ENCODE measurements around the gene CDK11A. TPM values are rescaled to one million over a fixed set of nuclear protein-coding genes. Genes with fewer than 3 reads are reported as not detected.
"Not testable (repeated sequence)": the region's sequence is repeated elsewhere in the genome, so short reads cannot be mapped to it uniquely, and the experiment has no call there.

Gene CDK11A
- total RNA-seq, 1 donor from 2014 or later: 4.2 TPM

GRCh38 chr1:1705623-1706022, 18.5 kb downstream of the CDK11A start:
- not testable (repeated sequence) for FAIRE-seq; H3K36me3 ChIP-seq (ENCODE audit: control insufficient read depth, insufficient read depth, low read length); DNase-seq (ENCODE audit: low read depth); H3K4me3 ChIP-seq (ENCODE audit: low read depth, low read length); H3K27me3 ChIP-seq (ENCODE audit: control insufficient read depth, insufficient read depth, low read length)

- not testable (repeated sequence) for FAIRE-seq; DNase-seq (ENCODE audit: low read depth); H3K36me3 ChIP-seq (ENCODE audit: control insufficient read depth, insufficient read depth, low read length); H3K27me3 ChIP-seq (ENCODE audit: control insufficient read depth, insufficient read depth, low read length); H3K4me3 ChIP-seq (ENCODE audit: low read depth, low read length)
These were observed 19.7 kb downstream of the CDK11A start for GRCh38 chr1:1704284-1704957.

DNA sequence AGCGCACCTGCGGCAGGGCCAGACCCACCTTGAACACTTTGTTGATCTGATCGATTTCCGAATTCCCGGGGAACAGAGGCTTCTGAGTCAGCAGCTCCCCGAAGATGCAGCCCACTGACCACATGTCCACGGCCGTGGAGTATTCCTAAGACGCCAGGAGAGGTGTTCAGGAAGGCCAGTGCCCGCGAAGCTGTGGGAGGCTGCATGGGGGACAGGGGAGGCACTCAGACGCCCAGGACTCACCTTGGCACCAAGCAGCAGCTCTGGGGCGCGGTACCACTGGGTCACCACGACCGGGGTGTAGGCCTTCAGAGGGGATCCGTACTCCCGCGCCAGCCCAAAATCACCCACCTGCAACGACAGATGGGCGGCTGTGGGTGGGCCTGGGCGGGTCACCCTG, 20.4 kb downstream of the CDK11A start:
- DNase-seq (ENCODE audit: low read depth) (no peak), FAIRE-seq (no peak)
- H3K4me3 ChIP-seq (ENCODE audit: low read depth, low read length): no peak overlapping the region
- TF ChIP-seq, protein P1, sequence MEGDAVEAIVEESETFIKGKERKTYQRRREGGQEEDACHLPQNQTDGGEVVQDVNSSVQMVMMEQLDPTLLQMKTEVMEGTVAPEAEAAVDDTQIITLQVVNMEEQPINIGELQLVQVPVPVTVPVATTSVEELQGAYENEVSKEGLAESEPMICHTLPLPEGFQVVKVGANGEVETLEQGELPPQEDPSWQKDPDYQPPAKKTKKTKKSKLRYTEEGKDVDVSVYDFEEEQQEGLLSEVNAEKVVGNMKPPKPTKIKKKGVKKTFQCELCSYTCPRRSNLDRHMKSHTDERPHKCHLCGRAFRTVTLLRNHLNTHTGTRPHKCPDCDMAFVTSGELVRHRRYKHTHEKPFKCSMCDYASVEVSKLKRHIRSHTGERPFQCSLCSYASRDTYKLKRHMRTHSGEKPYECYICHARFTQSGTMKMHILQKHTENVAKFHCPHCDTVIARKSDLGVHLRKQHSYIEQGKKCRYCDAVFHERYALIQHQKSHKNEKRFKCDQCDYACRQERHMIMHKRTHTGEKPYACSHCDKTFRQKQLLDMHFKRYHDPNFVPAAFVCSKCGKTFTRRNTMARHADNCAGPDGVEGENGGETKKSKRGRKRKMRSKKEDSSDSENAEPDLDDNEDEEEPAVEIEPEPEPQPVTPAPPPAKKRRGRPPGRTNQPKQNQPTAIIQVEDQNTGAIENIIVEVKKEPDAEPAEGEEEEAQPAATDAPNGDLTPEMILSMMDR (IDR thresholded peaks at IDR 0.05; ENCODE audit: insufficient read depth, low read length, severe bottlenecking): no peak
- H3K27me3 ChIP-seq (ENCODE audit: control insufficient read depth, insufficient read depth, low read length): no peaks in the 10 kb centered on the region
- peaks cover 1% of the 10 kb centered on the region for H3K36me3 ChIP-seq (ENCODE audit: control insufficient read depth, insufficient read depth, low read length)

- FAIRE-seq; DNase-seq (ENCODE audit: low read depth); H3K36me3 ChIP-seq (ENCODE audit: control insufficient read depth, insufficient read depth, low read length); H3K4me3 ChIP-seq (ENCODE audit: low read depth, low read length); H3K27me3 ChIP-seq (ENCODE audit: control insufficient read depth, insufficient read depth, low read length): not testable (repeated sequence)
These were observed 21.7 kb downstream of the CDK11A start for GRCh38 chr1:1702506-1702905.

- FAIRE-seq; H3K27me3 ChIP-seq (ENCODE audit: control insufficient read depth, insufficient read depth, low read length); DNase-seq (ENCODE audit: low read depth); H3K4me3 ChIP-seq (ENCODE audit: low read depth, low read length); H3K36me3 ChIP-seq (ENCODE audit: control insufficient read depth, insufficient read depth, low read length): not testable (repeated sequence)
These were observed 23.6 kb downstream of the CDK11A start for GRCh38 chr1:1700557-1700956.

DNA sequence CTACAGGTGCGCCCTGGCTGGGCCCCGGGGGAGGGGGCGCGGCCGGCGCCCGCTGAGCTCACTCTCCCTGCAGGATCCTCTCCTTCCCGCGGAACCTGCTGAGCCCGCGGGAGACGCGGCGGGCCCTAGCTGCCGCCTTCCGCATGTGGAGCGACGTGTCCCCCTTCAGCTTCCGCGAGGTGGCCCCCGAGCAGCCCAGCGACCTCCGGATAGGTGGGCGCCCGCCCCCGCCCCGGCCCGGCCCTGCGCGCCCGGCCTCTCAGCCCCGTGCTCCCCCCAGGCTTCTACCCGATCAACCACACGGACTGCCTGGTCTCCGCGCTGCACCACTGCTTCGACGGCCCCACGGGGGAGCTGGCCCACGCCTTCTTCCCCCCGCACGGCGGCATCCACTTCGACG, 24.1 kb downstream of the CDK11A start:
- not testable (repeated sequence) for H3K36me3 ChIP-seq (ENCODE audit: control insufficient read depth, insufficient read depth, low read length); H3K4me3 ChIP-seq (ENCODE audit: low read depth, low read length); H3K27me3 ChIP-seq (ENCODE audit: control insufficient read depth, insufficient read depth, low read length); FAIRE-seq; DNase-seq (ENCODE audit: low read depth)

DNA sequence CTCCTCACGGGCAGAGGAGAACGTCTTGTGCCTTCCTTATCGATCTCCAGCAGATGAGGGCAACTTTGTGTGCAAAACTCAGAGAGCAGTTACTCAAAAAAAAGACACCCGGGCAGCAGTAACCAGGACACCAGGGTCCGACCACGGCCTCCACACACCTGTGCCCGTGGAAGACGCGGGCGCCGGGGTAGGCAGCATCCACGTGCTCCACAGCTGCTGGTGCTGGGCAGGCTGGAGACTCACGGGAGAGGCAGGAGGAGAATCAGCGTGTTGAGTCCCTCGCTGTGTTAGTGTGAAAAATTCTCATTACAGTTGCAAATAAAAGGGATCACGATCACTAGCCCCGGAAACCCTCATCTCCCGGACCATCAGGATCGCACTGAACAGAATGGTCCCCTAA, 25.1 kb downstream of the CDK11A start:
- not testable (repeated sequence) for H3K4me3 ChIP-seq (ENCODE audit: low read depth, low read length); DNase-seq (ENCODE audit: low read depth); H3K27me3 ChIP-seq (ENCODE audit: control insufficient read depth, insufficient read depth, low read length); H3K36me3 ChIP-seq (ENCODE audit: control insufficient read depth, insufficient read depth, low read length)
- FAIRE-seq: peak; percentile 77

DNA sequence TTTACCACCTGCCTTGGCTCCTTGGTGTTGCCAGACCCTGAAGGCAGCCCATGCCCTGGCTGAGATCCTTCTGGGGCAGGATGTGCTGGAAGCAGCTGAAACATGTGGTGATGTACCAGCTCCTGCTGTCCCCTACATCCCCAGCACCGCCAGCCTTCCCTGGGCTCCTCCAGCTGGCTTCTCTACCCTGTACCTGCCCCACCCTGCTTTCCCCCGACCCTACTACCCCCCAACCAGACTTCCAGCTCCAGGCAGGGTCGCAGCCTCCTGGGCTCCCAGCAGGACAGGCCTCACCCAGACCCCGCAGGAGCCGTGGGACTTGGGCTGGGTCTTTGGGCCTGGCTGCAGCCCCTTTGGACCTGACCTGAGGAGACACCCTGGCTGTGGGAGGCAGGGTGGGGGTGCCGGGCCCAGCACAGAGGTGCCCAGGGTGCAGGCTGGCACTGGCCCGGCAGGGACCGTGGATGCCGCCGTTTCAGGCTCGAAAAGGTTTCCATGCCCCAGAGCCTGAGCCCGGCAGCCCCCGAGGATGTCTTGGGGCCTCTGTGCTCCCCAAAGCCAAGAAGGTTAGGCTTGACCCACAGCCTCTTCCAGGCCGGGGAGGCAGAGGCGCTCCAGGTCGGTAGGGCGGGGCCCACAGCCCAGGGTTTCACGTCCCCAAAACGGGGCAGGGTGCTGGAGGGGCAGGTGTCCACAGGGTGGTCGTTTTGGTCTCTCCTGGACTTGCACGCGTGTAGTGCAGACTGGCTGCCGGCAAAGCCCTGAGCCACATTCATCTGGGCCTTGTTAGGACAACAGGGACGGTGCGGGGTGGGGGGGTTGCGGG, 26.6 kb downstream of the CDK11A start:
- FAIRE-seq; H3K36me3 ChIP-seq (ENCODE audit: control insufficient read depth, insufficient read depth, low read length); H3K4me3 ChIP-seq (ENCODE audit: low read depth, low read length); H3K27me3 ChIP-seq (ENCODE audit: control insufficient read depth, insufficient read depth, low read length); DNase-seq (ENCODE audit: low read depth): not testable (repeated sequence)

DNA sequence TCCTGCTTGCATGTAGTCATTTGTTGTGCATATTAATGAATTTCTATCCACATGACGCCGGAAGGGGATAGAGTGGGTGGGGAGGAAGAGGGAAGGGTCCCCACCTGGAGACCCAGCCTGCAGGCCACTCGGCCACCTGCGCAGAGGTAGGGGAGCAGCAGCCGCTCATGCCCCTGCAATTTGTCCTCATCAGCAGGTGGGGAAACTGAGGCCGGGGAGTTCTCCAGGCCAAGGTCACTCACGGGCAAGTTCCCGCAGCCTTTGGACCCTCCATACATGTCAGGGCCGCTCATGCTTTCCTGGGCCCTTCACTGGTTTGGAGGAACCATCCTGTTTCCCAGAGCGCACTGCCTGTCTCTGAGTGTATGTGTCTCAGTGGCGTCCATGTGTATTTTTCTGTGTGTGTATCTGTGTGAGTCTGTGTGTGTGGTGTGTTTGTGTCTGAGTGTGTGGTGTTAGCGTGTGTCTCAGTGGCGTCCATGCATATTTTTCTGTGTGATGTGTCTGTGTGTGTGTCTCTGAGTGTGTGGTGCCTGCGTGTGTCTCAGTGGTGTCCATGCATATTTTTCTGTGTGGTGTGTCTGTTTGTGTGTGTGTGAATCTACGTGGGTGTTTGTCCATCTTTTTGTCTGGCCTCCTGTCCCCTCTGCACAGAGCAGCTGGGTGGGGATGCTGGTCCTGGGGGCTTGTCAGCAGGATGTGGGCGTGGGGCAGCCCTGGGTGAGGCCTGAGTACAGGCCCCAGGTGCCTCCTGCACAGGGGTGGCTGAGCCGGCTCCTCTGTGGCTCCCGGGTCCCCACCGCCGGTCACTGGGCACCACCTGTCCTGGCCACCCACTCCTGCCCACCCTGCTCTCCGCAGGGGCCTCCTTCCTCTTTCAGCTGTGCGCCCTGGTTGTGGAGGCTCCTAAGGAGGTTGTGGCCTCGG, 27.5 kb downstream of the CDK11A start:
- not testable (repeated sequence) for H3K36me3 ChIP-seq (ENCODE audit: control insufficient read depth, insufficient read depth, low read length); DNase-seq (ENCODE audit: low read depth); H3K27me3 ChIP-seq (ENCODE audit: control insufficient read depth, insufficient read depth, low read length); H3K4me3 ChIP-seq (ENCODE audit: low read depth, low read length)
- peak; percentile 85 for FAIRE-seq
